CD14-positive monocyte (primary cell): Measurements from ENCODE around the gene SCRN1. TPM values are rescaled to one million over a fixed set of nuclear protein-coding genes. Genes with fewer than 3 reads are reported as not detected.

Source experiments
- DNase-seq, 3 donors: peaks; one replicate each; pipeline ENCODE4 v3.0.0-alpha.2; 2011 to 2022
- H2AFZ ChIP-seq: 2 replicates; pipeline ENCODE4 v1.6.0; 2012; ENCODE audit warnings: mild to moderate bottlenecking, low read depth, low read length, inconsistent platforms; ENCODE audit not compliant: insufficient read depth, poor library complexity, severe bottlenecking
- H3K27ac ChIP-seq, 2 donors: 1 replicate in 1 of 2; 2 replicates in 1 of 2; pipeline ENCODE4 v1.5.1; 2012 to 2013; ENCODE audit warnings: low read length in 2 of 2, control low read depth in 1 of 2, inconsistent platforms in 1 of 2, low read depth in 1 of 2, mild to moderate bottlenecking in 1 of 2
- H3K27me3 ChIP-seq, 2 donors: one replicate each; pipeline versions ENCODE4 v1.6.0 to v1.6.1; 2011 to 2013; ENCODE audit warnings: low read length in 2 of 2; ENCODE audit not compliant: control insufficient read depth in 2 of 2, insufficient read depth in 2 of 2
- H3K36me3 ChIP-seq, 2 donors: replicated peaks in 1 of 2; 1 replicate in 1 of 2; 2 replicates in 1 of 2; pipeline versions ENCODE4 v1.5.1 to v1.6.1; 2012 to 2013; ENCODE audit warnings: low read length in 2 of 2, control low read depth in 1 of 2, inconsistent platforms in 1 of 2, mild to moderate bottlenecking in 1 of 2; ENCODE audit not compliant: insufficient read depth in 2 of 2, control insufficient read depth in 1 of 2
- H3K4me1 ChIP-seq, 2 donors: 1 replicate in 1 of 2; 2 replicates in 1 of 2; pipeline versions ENCODE4 v1.5.1 to v1.6.1; 2012 to 2013; ENCODE audit warnings: low read length in 2 of 2, control low read depth in 1 of 2, inconsistent platforms in 1 of 2, mild to moderate bottlenecking in 1 of 2, moderate library complexity in 1 of 2; ENCODE audit not compliant: insufficient read depth in 2 of 2, control insufficient read depth in 1 of 2
- H3K4me2 ChIP-seq: replicated peaks from 2 replicates; pipeline ENCODE3; 2012; ENCODE audit warnings: low read length, moderate library complexity, mild to moderate bottlenecking; ENCODE audit not compliant: poor library complexity, severe bottlenecking; ENCODE audit errors: extremely low read depth
- H3K4me3 ChIP-seq, 3 experiments: fragments of 200-600 bp in 1 of 3; sonication (generic) in 1 of 3; replicated peaks in 1 of 3; 1 replicate in 2 of 3; 2 replicates in 1 of 3; pipeline ENCODE4 v1.5.1; 2011 to 2013; ENCODE audit warnings: low read length in 3 of 3, mild to moderate bottlenecking in 3 of 3, control low read depth in 2 of 3, low read depth in 2 of 3, inconsistent platforms in 1 of 3, moderate library complexity in 1 of 3
- H3K79me2 ChIP-seq: 2 replicates; pipeline ENCODE4 v1.6.0; 2012; ENCODE audit warnings: mild to moderate bottlenecking, control low read depth, inconsistent platforms, low read length, moderate library complexity; ENCODE audit not compliant: insufficient read depth
- H3K9ac ChIP-seq: 2 replicates; pipeline ENCODE4 v1.6.0; 2017; ENCODE audit warnings: low read length, mild to moderate bottlenecking; ENCODE audit not compliant: insufficient read depth, poor library complexity, severe bottlenecking
- H3K9me3 ChIP-seq, 2 donors: replicated peaks in 1 of 2; 1 replicate in 1 of 2; 2 replicates in 1 of 2; pipeline versions ENCODE4 v1.5.1 to v1.6.1; 2012 to 2013; ENCODE audit warnings: low read length in 2 of 2, control low read depth in 1 of 2; ENCODE audit not compliant: control insufficient read depth in 1 of 2, insufficient read depth in 1 of 2
- H4K20me1 ChIP-seq: 2 replicates; pipeline ENCODE4 v1.6.0; 2012; ENCODE audit warnings: mild to moderate bottlenecking, low read length, control low read depth, moderate library complexity; ENCODE audit not compliant: insufficient read depth
- H3K27ac Mint-ChIP-seq, 7 donors: one replicate each; pipeline ENCODE4 v1.8.0; 2020; ENCODE audit warnings: mild to moderate bottlenecking in 7 of 7, mixed read lengths in 7 of 7, moderate library complexity in 6 of 7, inconsistent platforms in 2 of 7
- H3K27me3 Mint-ChIP-seq, 3 donors: one replicate each; pipeline ENCODE4 v1.8.0; 2021 to 2022; ENCODE audit warnings: low read depth in 3 of 3, mild to moderate bottlenecking in 3 of 3, mixed read lengths in 3 of 3, moderate library complexity in 3 of 3, inconsistent platforms in 1 of 3
- H3K36me3 Mint-ChIP-seq, 2 donors: one replicate each; pipeline ENCODE4 v1.8.0; 2020; ENCODE audit warnings: mixed read lengths in 2 of 2, inconsistent platforms in 1 of 2, mild to moderate bottlenecking in 1 of 2
- H3K4me1 Mint-ChIP-seq: one replicate; pipeline ENCODE4 v1.8.0; 2020; ENCODE audit warnings: mild to moderate bottlenecking, mixed read lengths
- H3K4me3 Mint-ChIP-seq, 2 donors: one replicate each; pipeline ENCODE4 v1.8.0; 2020; ENCODE audit warnings: mild to moderate bottlenecking in 2 of 2, mixed read lengths in 2 of 2, moderate library complexity in 1 of 2
- H3K9me3 Mint-ChIP-seq, 7 donors: one replicate each; pipeline ENCODE4 v1.8.0; 2020 to 2022; ENCODE audit warnings: mixed read lengths in 7 of 7, mild to moderate bottlenecking in 6 of 7, moderate library complexity in 6 of 7, inconsistent platforms in 2 of 7
- WGBS: methylation state at CpG from one replicate; pipeline ENCODE4 v1.1.5; 2013; ENCODE audit warnings: missing lambda C conversion rate; ENCODE audit not compliant: insufficient coverage; 5-methylcytosine and 5-hydroxymethylcytosine counted together
- intact Hi-C, 2 donors: fragments of 100-400 bp; cut with micrococcal nuclease; formaldehyde crosslinking; loops; one replicate each; pipeline versions ENCODE4 v1.15.0 to v1.15.1; 2023
- polyA plus RNA-seq, 3 donors: library from polyadenylated mRNA; depleted of rRNA in 1 of 3; unstranded in 2 of 3; stranded (reverse) in 1 of 3; fragments of 300-500 nt in 2 of 3; fragments of >200 nt in 1 of 3; fragmentation: Illumina TruSeq in 2 of 3; gene quantifications; 1 replicate in 2 of 3; 2 replicates in 1 of 3; pipeline ENCODE4 v1.2.3, GENCODE V29; 2012 to 2021
- TF ChIP-seq, protein P1 (sequence below): fragments of 200-600 bp; IDR thresholded peaks from one replicate; pipeline ENCODE4 v1.8.0; 2022; ENCODE audit warnings: antibody characterized with exemption, mild to moderate bottlenecking

Gene SCRN1
- polyA plus RNA-seq, 3 donors: 8.4 to 12.1 (median 8.6) TPM

GRCh38 chr7:29951206-29951605 is 38.4 kb downstream of the SCRN1 start:
- Histone ChIP-seq H3K27me3 (no peaks in the 10 kb centered on the region), H3K79me2 (no peaks in the 10 kb centered on the region), H3K4me1 (peaks cover 22 to 39% of the 10 kb centered on the region in 2 donors), H2AFZ (no peak overlapping the region), H3K27ac (no peak overlapping the region), H3K36me3 (peaks cover 15 to 52% of the 10 kb centered on the region in 2 donors), H3K4me3 (no peak overlapping the region), H3K4me2 (no peak overlapping the region), H4K20me1 (no peaks in the 10 kb centered on the region), H3K9ac (no peak overlapping the region), H3K9me3 (peaks cover 10 to 16% of the 10 kb centered on the region in 2 donors)
- TF ChIP-seq, protein P1, sequence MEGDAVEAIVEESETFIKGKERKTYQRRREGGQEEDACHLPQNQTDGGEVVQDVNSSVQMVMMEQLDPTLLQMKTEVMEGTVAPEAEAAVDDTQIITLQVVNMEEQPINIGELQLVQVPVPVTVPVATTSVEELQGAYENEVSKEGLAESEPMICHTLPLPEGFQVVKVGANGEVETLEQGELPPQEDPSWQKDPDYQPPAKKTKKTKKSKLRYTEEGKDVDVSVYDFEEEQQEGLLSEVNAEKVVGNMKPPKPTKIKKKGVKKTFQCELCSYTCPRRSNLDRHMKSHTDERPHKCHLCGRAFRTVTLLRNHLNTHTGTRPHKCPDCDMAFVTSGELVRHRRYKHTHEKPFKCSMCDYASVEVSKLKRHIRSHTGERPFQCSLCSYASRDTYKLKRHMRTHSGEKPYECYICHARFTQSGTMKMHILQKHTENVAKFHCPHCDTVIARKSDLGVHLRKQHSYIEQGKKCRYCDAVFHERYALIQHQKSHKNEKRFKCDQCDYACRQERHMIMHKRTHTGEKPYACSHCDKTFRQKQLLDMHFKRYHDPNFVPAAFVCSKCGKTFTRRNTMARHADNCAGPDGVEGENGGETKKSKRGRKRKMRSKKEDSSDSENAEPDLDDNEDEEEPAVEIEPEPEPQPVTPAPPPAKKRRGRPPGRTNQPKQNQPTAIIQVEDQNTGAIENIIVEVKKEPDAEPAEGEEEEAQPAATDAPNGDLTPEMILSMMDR: no peak
- Mint-ChIP-seq H3K4me3 (no peak overlapping the region), H3K27me3 (peaks cover 0 to 5% (median 1%) of the 10 kb centered on the region in 3 donors), H3K27ac (no peak overlapping the region), H3K9me3 (peaks cover 8 to 14% (median 10%) of the 10 kb centered on the region in 7 donors), H3K4me1 (peaks cover 32% of the 10 kb centered on the region), H3K36me3 (peaks cover 24 to 34% of the 10 kb centered on the region in 2 donors)
- intact Hi-C loops: no loop called here
- 95% methylated on average over 7 of the region's 8 CpGs for WGBS
- no peak for DNase-seq

GRCh38 chr7:29950480-29950879 is 39.1 kb downstream of the SCRN1 start:
- Mint-ChIP-seq H3K4me3 (no peak overlapping the region), H3K9me3 (peaks cover 8 to 14% (median 10%) of the 10 kb centered on the region in 7 donors), H3K27ac (no peak overlapping the region), H3K36me3 (peaks cover 24 to 34% of the 10 kb centered on the region in 2 donors), H3K27me3 (peaks cover 0 to 5% (median 1%) of the 10 kb centered on the region in 3 donors), H3K4me1 (peaks cover 25% of the 10 kb centered on the region)
- no peak overlapping the region for H3K4me2 ChIP-seq
- 98% methylated on average over 8 of the region's 8 CpGs for WGBS
- H3K9me3 ChIP-seq: peaks cover 10 to 16% of the 10 kb centered on the region in 2 donors
- no peak overlapping the region for H2AFZ ChIP-seq
- H3K4me1 ChIP-seq: peaks cover 14 to 32% of the 10 kb centered on the region in 2 donors
- H3K9ac ChIP-seq: no peak overlapping the region
- TF ChIP-seq, protein P1: no peak
- H3K27me3 ChIP-seq: no peaks in the 10 kb centered on the region
- H3K27ac ChIP-seq: no peak overlapping the region
- no peak overlapping the region for H3K4me3 ChIP-seq
- H3K79me2 ChIP-seq: no peaks in the 10 kb centered on the region
- no peak for DNase-seq
- intact Hi-C loops: no loop called here
- peaks cover 15 to 56% of the 10 kb centered on the region in 2 donors for H3K36me3 ChIP-seq
- no peaks in the 10 kb centered on the region for H4K20me1 ChIP-seq
